Measurements from ENCODE around the gene CLCF1.

DNA sequence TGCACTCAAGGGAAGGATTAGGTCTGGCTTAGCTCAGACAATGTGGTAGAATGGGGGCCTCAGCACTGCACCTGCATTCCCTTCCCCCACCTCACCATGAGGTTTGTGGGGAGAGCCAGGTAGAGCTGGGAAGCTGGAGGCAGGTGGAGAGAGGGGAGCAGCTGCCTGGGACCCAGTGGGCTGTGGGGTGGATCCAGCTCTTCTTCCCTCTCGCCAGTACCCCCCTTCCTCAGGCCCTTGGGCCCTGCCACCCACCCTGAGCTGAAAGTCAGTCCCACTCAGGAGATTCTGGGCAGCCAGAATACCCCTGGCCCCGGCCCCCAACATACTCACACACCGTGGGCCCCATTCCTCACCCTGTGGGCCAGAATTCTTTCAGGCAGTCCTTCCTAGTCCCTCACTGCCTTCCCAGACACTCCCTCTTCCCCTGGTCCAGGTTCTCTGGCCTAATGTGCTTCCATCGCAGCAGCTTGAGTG is 17.0 kb downstream of the CLCF1 start:
- TF ChIP-seq, protein P1, sequence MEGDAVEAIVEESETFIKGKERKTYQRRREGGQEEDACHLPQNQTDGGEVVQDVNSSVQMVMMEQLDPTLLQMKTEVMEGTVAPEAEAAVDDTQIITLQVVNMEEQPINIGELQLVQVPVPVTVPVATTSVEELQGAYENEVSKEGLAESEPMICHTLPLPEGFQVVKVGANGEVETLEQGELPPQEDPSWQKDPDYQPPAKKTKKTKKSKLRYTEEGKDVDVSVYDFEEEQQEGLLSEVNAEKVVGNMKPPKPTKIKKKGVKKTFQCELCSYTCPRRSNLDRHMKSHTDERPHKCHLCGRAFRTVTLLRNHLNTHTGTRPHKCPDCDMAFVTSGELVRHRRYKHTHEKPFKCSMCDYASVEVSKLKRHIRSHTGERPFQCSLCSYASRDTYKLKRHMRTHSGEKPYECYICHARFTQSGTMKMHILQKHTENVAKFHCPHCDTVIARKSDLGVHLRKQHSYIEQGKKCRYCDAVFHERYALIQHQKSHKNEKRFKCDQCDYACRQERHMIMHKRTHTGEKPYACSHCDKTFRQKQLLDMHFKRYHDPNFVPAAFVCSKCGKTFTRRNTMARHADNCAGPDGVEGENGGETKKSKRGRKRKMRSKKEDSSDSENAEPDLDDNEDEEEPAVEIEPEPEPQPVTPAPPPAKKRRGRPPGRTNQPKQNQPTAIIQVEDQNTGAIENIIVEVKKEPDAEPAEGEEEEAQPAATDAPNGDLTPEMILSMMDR (IDR thresholded peaks at IDR 0.05) = no peak
- no peak for TF ChIP-seq POLR2A (IDR thresholded peaks at IDR 0.05)
